Lower leg skin (tissue), 3 donors: ENCODE data around the gene SH3BGR.

Source experiments
- POLR2A ChIP-seq, 2 donors: fragments of 450-650 bp; IDR thresholded peaks; one replicate each; pipeline ENCODE4 v1.6.1; 2016 to 2017; ENCODE audit warnings: antibody characterized with exemption in 2 of 2, mild to moderate bottlenecking in 1 of 2, moderate library complexity in 1 of 2
- TF ChIP-seq, protein P1 (sequence below), 3 donors: fragments of 450-650 bp; IDR thresholded peaks; one replicate each; pipeline ENCODE4 v1.5.1; 2016; ENCODE audit warnings: antibody characterized with exemption in 3 of 3, mild to moderate bottlenecking in 3 of 3, moderate library complexity in 2 of 3

DNA sequence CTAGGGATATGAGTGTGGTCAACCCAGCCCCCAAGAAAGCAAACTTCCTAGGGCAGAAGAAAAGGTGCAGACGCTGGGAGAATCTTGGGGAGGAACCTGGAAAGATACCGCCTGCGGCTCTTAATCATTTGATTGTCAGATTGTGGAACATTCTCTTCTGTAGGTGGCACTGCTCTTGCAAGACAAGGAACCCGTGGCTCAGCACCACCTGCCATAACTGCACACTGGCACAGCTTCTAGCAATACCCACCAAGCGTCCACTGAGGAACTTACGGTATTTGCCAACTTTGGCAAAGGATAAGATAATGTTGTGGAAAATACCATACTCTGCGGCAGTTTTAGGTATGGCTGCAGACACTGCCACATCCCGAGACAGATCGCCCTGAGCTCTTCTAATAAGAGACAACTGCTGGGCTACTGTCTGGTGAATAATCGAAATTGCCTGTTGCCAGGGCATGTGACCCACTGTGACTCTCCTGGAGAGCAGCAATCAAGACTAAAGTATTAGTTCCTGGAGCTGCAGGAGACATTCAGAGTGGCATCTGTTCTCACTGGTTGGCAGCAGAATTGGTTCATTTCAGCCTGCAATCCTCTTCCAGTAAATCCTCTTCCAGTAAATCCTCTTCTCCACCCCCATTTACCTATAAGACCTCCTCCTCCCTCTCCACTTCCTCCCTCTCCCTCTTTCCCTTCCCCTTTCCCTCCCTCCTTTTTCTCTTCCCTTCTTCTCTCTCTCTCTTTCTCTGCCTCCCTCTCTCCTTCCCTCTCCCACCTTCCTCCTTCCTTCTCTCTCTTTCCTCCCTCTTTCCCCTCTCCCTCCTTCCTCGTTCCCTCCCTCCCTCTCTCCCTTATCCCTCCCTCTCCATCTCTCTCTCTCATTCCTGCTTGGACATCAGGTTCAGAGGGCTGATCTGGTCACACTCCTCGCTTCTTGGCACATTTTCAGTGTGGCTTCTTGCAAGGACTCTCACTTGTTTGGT, 111.3 kb downstream of the SH3BGR start:
- TF ChIP-seq, protein P1, sequence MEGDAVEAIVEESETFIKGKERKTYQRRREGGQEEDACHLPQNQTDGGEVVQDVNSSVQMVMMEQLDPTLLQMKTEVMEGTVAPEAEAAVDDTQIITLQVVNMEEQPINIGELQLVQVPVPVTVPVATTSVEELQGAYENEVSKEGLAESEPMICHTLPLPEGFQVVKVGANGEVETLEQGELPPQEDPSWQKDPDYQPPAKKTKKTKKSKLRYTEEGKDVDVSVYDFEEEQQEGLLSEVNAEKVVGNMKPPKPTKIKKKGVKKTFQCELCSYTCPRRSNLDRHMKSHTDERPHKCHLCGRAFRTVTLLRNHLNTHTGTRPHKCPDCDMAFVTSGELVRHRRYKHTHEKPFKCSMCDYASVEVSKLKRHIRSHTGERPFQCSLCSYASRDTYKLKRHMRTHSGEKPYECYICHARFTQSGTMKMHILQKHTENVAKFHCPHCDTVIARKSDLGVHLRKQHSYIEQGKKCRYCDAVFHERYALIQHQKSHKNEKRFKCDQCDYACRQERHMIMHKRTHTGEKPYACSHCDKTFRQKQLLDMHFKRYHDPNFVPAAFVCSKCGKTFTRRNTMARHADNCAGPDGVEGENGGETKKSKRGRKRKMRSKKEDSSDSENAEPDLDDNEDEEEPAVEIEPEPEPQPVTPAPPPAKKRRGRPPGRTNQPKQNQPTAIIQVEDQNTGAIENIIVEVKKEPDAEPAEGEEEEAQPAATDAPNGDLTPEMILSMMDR (IDR thresholded peaks at IDR 0.05), result no peak
- TF ChIP-seq POLR2A (IDR thresholded peaks at IDR 0.05), result no peak
